ENCODE results near the gene LRP1.

Gene LRP1

GRCh38 chr12:57175428-57176138 lies 47.3 kb downstream of the LRP1 start:
- peak; percentile 87 for DNase-seq (ENCODE audit: low spot score)

GRCh38 chr12:57176139-57176477 lies 47.8 kb downstream of the LRP1 start:
- DNase-seq (ENCODE audit: low spot score) = no peak

- DNase-seq (ENCODE audit: low spot score) = no peak
These were observed 48.6 kb downstream of the LRP1 start for GRCh38 chr12:57176846-57177245.

- DNase-seq (ENCODE audit: low spot score) = no peak
These were observed 49.1 kb downstream of the LRP1 start for GRCh38 chr12:57177354-57177753.

GRCh38 chr12:57178213-57178612 lies 49.9 kb downstream of the LRP1 start:
- no peak for DNase-seq (ENCODE audit: low spot score)

GRCh38 chr12:57179331-57180086 lies 51.2 kb downstream of the LRP1 start:
- DNase-seq (ENCODE audit: low spot score) = no peak

GRCh38 chr12:57180321-57180989 lies 52.2 kb downstream of the LRP1 start:
- no peak for DNase-seq (ENCODE audit: low spot score)

GRCh38 chr12:57181072-57181471 lies 52.8 kb downstream of the LRP1 start:
- DNase-seq (ENCODE audit: low spot score) = no peak

GRCh38 chr12:57181561-57182155 lies 53.4 kb downstream of the LRP1 start:
- DNase-seq (ENCODE audit: low spot score) = no peak

GRCh38 chr12:57182918-57183575 lies 54.8 kb downstream of the LRP1 start:
- DNase-seq (ENCODE audit: low spot score) = peak; percentile 94

GRCh38 chr12:57183939-57184725 lies 55.8 kb downstream of the LRP1 start:
- no peak for DNase-seq (ENCODE audit: low spot score)

- DNase-seq (ENCODE audit: low spot score) = no peak
These were observed 57.1 kb downstream of the LRP1 start for GRCh38 chr12:57185403-57185802.

GRCh38 chr12:57185906-57186508 lies 57.7 kb downstream of the LRP1 start:
- DNase-seq (ENCODE audit: low spot score) = no peak

GRCh38 chr12:57187222-57188089 lies 59.2 kb downstream of the LRP1 start:
- DNase-seq (ENCODE audit: low spot score) = no peak

GRCh38 chr12:57188090-57188425 lies 59.8 kb downstream of the LRP1 start:
- no peak for DNase-seq (ENCODE audit: low spot score)

- no peak for DNase-seq (ENCODE audit: low spot score)
These were observed 61.8 kb downstream of the LRP1 start for GRCh38 chr12:57190037-57190436.

- no peak for DNase-seq (ENCODE audit: low spot score)
These were observed 62.5 kb downstream of the LRP1 start for GRCh38 chr12:57190821-57191220.

GRCh38 chr12:57191410-57191809 lies 63.1 kb downstream of the LRP1 start:
- no peak for DNase-seq (ENCODE audit: low spot score)

- no peak for DNase-seq (ENCODE audit: low spot score)
These were observed 64.6 kb downstream of the LRP1 start for GRCh38 chr12:57192920-57193319.

GRCh38 chr12:57193706-57194245 lies 65.5 kb downstream of the LRP1 start:
- no peak for DNase-seq (ENCODE audit: low spot score)
